Right lobe of liver (tissue), 4 donors: ENCODE results near the gene DEPDC5.

Experiments used
- POLR2A ChIP-seq: fragments of 450-650 bp; IDR thresholded peaks from one replicate; pipeline ENCODE4 v1.6.1; 2017; ENCODE audit warnings: antibody characterized with exemption, mild to moderate bottlenecking
- TF ChIP-seq, protein P1 (sequence below), 4 donors: fragments of 200-600 bp in 3 of 4; fragments of 450-650 bp in 1 of 4; IDR thresholded peaks; one replicate each; pipeline versions ENCODE4 v1.5.1 to v1.8.0; 2016 to 2022; ENCODE audit warnings: antibody characterized with exemption in 4 of 4, mild to moderate bottlenecking in 2 of 4
- donor health status: DM: no; HTN: no; CAD: no.
- donor health status: DM: no; HTN: no; CAD: no.
- donor health status: DM: no; HTN: yes; CAD: no.

DNA sequence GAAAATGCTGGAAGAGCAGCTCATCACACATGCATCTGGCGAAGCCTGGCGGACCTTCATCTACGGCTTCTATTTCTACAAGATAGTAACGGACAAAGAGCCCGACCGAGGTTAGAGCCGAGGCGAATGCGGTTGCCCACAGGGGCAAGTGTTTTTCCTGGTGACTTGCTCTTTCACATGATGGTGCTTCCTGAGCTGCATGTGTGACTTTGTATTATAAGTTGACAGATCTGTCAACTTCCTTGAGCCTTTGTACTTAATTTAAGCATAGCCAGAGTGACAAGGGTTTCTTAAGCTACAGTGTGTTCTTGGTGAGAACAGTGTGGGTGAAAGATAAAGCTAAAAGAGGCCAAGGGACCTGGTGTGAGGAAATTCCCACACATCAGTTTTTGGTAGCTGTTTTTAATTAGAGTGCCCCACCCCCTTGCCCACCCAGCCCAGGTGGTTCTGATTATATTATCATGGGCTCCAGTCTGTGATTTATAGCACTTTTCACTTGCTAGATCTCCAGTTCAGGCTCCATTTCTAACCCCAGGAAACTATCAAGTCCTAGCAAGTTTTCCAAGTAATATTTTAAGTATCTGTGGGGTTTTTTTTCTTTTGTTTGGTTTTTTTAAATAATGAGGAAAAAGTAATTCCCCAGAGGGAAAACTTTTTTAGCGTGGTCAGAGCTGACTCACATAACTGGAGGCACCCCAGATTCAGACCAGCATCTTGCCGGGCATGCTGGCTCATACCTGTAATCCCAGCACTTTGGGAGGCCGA is 122.5 kb downstream of the DEPDC5 start:
- TF ChIP-seq POLR2A: no peak
- TF ChIP-seq, protein P1, sequence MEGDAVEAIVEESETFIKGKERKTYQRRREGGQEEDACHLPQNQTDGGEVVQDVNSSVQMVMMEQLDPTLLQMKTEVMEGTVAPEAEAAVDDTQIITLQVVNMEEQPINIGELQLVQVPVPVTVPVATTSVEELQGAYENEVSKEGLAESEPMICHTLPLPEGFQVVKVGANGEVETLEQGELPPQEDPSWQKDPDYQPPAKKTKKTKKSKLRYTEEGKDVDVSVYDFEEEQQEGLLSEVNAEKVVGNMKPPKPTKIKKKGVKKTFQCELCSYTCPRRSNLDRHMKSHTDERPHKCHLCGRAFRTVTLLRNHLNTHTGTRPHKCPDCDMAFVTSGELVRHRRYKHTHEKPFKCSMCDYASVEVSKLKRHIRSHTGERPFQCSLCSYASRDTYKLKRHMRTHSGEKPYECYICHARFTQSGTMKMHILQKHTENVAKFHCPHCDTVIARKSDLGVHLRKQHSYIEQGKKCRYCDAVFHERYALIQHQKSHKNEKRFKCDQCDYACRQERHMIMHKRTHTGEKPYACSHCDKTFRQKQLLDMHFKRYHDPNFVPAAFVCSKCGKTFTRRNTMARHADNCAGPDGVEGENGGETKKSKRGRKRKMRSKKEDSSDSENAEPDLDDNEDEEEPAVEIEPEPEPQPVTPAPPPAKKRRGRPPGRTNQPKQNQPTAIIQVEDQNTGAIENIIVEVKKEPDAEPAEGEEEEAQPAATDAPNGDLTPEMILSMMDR (IDR thresholded peaks at IDR 0.05): no peak
